DLD1 (cell line): ENCODE results near the gene GSG1L.

ENCODE experiments used
- in situ Hi-C: cut with HindIII; loops from 2 replicates; pipeline ENCODE4 v1.10.0; 2017; ENCODE audit warnings: low sequenced_read_pairs

The GSG1L gene

GRCh38 chr16:28067604-28068379 is 4.3 kb upstream of the GSG1L start:
- in situ Hi-C loops, result no loop called here

GRCh38 chr16:28064706-28065249 is 1.3 kb upstream of the GSG1L start:
- in situ Hi-C loops, result no loop called here

- in situ Hi-C loops, result no loop called here
Observed at GRCh38 chr16:28064150-28064549, 636 bp upstream of the GSG1L start.

GRCh38 chr16:28062847-28063521 is 530 bp downstream of the GSG1L start:
- in situ Hi-C loops, result no loop called here

- in situ Hi-C loops, result no loop called here
Observed at GRCh38 chr16:28062261-28062846, 1.2 kb downstream of the GSG1L start.

- in situ Hi-C loops, result no loop called here
Observed at GRCh38 chr16:28061352-28062101, 2.0 kb downstream of the GSG1L start.

GRCh38 chr16:28059841-28060575 is 3.5 kb downstream of the GSG1L start:
- in situ Hi-C loops, result no loop called here

- in situ Hi-C loops, result no loop called here
Observed at GRCh38 chr16:28058839-28059589, 4.5 kb downstream of the GSG1L start.

GRCh38 chr16:28057949-28058348 is 5.6 kb downstream of the GSG1L start:
- in situ Hi-C loops, result no loop called here

GRCh38 chr16:28053461-28053860 is 10.1 kb downstream of the GSG1L start:
- in situ Hi-C loops, result no loop called here

GRCh38 chr16:28052274-28053128 is 11.0 kb downstream of the GSG1L start:
- in situ Hi-C loops, result no loop called here

GRCh38 chr16:28051486-28051885 is 12.0 kb downstream of the GSG1L start:
- in situ Hi-C loops, result no loop called here

GRCh38 chr16:28042811-28043210 is 20.7 kb downstream of the GSG1L start:
- in situ Hi-C loops, result no loop called here

- in situ Hi-C loops, result no loop called here
Observed at GRCh38 chr16:28041615-28042014, 21.9 kb downstream of the GSG1L start.

GRCh38 chr16:28040039-28040438 is 23.5 kb downstream of the GSG1L start:
- in situ Hi-C loops, result no loop called here

- in situ Hi-C loops, result no loop called here
Observed at GRCh38 chr16:28039493-28039892, 24.0 kb downstream of the GSG1L start.

GRCh38 chr16:28038409-28038808 is 25.1 kb downstream of the GSG1L start:
- in situ Hi-C loops, result no loop called here

- in situ Hi-C loops, result no loop called here
Observed at GRCh38 chr16:28035866-28036393, 27.6 kb downstream of the GSG1L start.
